ENCODE results near the gene LIN52. TPM values are rescaled to one million over a fixed set of nuclear protein-coding genes. Genes with fewer than 3 reads are reported as not detected.

Gene LIN52
- total and polyA plus RNA-seq, 9 of the 15 experiments (the other 6 are each of a cell fraction or from before 2014, with no cell fraction given) = 4.6 to 11.8 (median 9.2) TPM

DNA sequence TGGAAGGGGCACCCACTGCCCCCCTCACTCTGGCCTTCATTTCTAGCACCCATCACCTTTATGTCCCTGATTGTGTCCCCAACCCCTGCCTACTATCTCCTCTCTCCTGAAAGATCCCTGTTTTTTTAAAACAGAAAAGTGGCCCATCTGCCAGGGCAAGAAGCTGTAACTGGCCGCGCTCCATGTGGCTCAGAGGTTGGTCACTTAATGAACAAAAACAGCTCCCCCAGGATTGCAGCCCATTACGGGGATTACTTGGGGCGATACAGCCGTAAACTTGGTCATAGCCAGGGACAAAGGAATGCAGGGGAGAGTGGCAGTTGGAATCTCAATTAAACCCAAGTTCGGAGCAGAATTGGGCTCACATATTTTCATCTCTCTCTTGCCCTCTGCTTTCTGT, 119.7 kb downstream of the LIN52 start:
- POLR2A ChIA-PET = no interaction called here
- H3K4me1 ChIP-seq (replicated peaks in 1 of 2; ENCODE audit: control insufficient read depth in 2 of 2, insufficient read depth in 2 of 2, low read length in 2 of 2) = peaks cover 0 to 2% of the 10 kb centered on the region in 2 experiments; a peak in 1 of 5 replicates
- FAIRE-seq (no peak), ATAC-seq (no peak), DNase-seq (ENCODE audit: extremely low read depth in 1 of 4, low spot score in 3 of 4) (no peak)
- CTCF ChIA-PET (ENCODE audit: low intra/inter-chr PET ratio) = no interaction called here
- BruUV-seq (replicated peaks) = no TSS peak
- H3K27ac ChIP-seq (ENCODE audit: extremely low read depth, low read depth, low read length) = no peak overlapping the region
- H4K20me1 ChIP-seq (replicated peaks; ENCODE audit: control insufficient read depth, insufficient read depth, low read length) = 0 out of 2 replicates have a peak, but pooled peaks cover 4% of the 10 kb centered on the region
- no peaks in the 10 kb centered on the region for H3K9me3 ChIP-seq (replicated peaks; ENCODE audit: control insufficient read depth, insufficient read depth, low read depth, low read length)
- no peak for TF ChIP-seq ARID1B (IDR thresholded peaks at IDR 0.05)
- no peak for TF ChIP-seq ZKSCAN3 (CRISPR knock-in tag; IDR thresholded peaks at IDR 0.05)
- no peak for TF ChIP-seq ZBTB2 (IDR thresholded peaks at IDR 0.05)
- no peak for TF ChIP-seq GABPB2 (CRISPR knock-in tag; conservative IDR thresholded peaks at IDR 0.05)
- no peak for TF ChIP-seq SRSF1 (IDR thresholded peaks at IDR 0.05; ENCODE audit: low read depth, low read length)
- TF ChIP-seq ZBTB9 (CRISPR knock-in tag; IDR thresholded peaks at IDR 0.05) = no peak
- TF ChIP-seq LEF1 (IDR thresholded peaks at IDR 0.05) = no peak
- no peak for TF ChIP-seq CBX1 (IDR thresholded peaks at IDR 0.05; ENCODE audit: low read depth)
- TF ChIP-seq RERE (CRISPR knock-in tag; IDR thresholded peaks at IDR 0.05; ENCODE audit: borderline replicate concordance) = no peak
- TF ChIP-seq ZNF3 (CRISPR knock-in tag; IDR thresholded peaks at IDR 0.05) = no peak
- no peak for TF ChIP-seq SRSF3 (IDR thresholded peaks at IDR 0.05; ENCODE audit: insufficient read depth, low read length)
- no peak for TF ChIP-seq CSDE1 (IDR thresholded peaks at IDR 0.05)
- TF ChIP-seq ZZZ3 (IDR thresholded peaks at IDR 0.05) = no peak
- H3K4me2 ChIP-seq (ENCODE audit: insufficient read depth, low read length) = no peak overlapping the region
- peaks cover 7% of the 10 kb centered on the region; the same call in 1 of the 3 replicates for H3K36me3 ChIP-seq (ENCODE audit: control insufficient read depth, insufficient read depth, low read length)
- 87% methylated on average over 6 of the region's 6 CpGs for WGBS (ENCODE audit: insufficient coverage, low coverage, missing lambda C conversion rate)
- H3K9me1 ChIP-seq (ENCODE audit: control insufficient read depth, insufficient read depth, low read length) = no peaks in the 10 kb centered on the region
- no peak overlapping the region for H3K4me3 ChIP-seq
- in situ Hi-C loops (cut with MboI) = no loop called here
- H3K27me3 ChIP-seq (ENCODE audit: control insufficient read depth in 2 of 2, insufficient read depth in 2 of 2, low read length in 2 of 2) = no peaks in the 10 kb centered on the region
- no peaks in the 10 kb centered on the region for H3K79me2 ChIP-seq (ENCODE audit: control insufficient read depth, insufficient read depth, low read length)
- H3K9ac ChIP-seq (ENCODE audit: insufficient read depth in 1 of 2, low read depth in 2 of 2, low read length in 2 of 2) = no peak overlapping the region
- no peak overlapping the region for H2AFZ ChIP-seq (ENCODE audit: low read depth, low read length)
- intact Hi-C loops (cut with micrococcal nuclease) = no loop called here
